SH-SY5Y (cell line): ENCODE data around the gene ACAA2.

ENCODE experiments used
- GATA2 ChIP-seq: IDR thresholded peaks from 2 replicates; pipeline ENCODE4 v1.6.1; 2011; ENCODE audit warnings: mild to moderate bottlenecking, low read depth, low read length
- GATA3 ChIP-seq: IDR thresholded peaks from 2 replicates; pipeline ENCODE4 v1.6.1; 2011; ENCODE audit warnings: low read depth, mild to moderate bottlenecking, low read length, moderate library complexity

GRCh38 chr18:49813069-49813318 lies 339 bp downstream of the ACAA2 start:
- TF ChIP-seq GATA2 (no peak), GATA3 (no peak)
